Liver (tissue), 3 donors: Measurements from ENCODE around the gene QSOX1.

Experiments used
- EGR1 ChIP-seq, 2 donors: IDR thresholded peaks; 2 replicates each; pipeline ENCODE4 v1.6.1; 2016 to 2018; ENCODE audit warnings: antibody characterized with exemption in 2 of 2, low read depth in 2 of 2
- GABPA ChIP-seq, 2 donors: IDR thresholded peaks in 1 of 2; conservative IDR thresholded peaks in 1 of 2; 2 replicates each; pipeline ENCODE4 v1.6.1; 2016; ENCODE audit warnings: antibody characterized with exemption in 2 of 2, mild to moderate bottlenecking in 1 of 2, moderate library complexity in 1 of 2
- JUND ChIP-seq, 2 donors: IDR thresholded peaks; 2 replicates each; pipeline ENCODE4 v1.6.1; 2016; ENCODE audit warnings: antibody characterized with exemption in 2 of 2
- RXRA ChIP-seq, 2 donors: IDR thresholded peaks; 2 replicates each; pipeline ENCODE4 v1.6.1; 2017 to 2018; ENCODE audit warnings: antibody characterized with exemption in 2 of 2, mild to moderate bottlenecking in 1 of 2
- SP1 ChIP-seq: IDR thresholded peaks from 2 replicates; pipeline ENCODE4 v1.6.1; 2018; ENCODE audit warnings: antibody characterized with exemption, mild to moderate bottlenecking
- TAF1 ChIP-seq: conservative IDR thresholded peaks from 2 replicates; pipeline ENCODE4 v1.6.1; 2016; ENCODE audit warnings: antibody characterized with exemption, mild to moderate bottlenecking
- ZBTB33 ChIP-seq: IDR thresholded peaks from 2 replicates; pipeline ENCODE4 v1.6.1; 2016; ENCODE audit warnings: antibody characterized with exemption
- TF ChIP-seq, protein P1 (sequence below): fragments of 150-350 bp; IDR thresholded peaks from 2 replicates; pipeline ENCODE4 v1.5.1; 2017; ENCODE audit warnings: improper control_type of control experiment, low read depth, low read length; ENCODE audit not compliant: missing input control
- TF ChIP-seq, protein P2 (sequence below): IDR thresholded peaks from 2 replicates; pipeline ENCODE4 v1.6.1; 2016; ENCODE audit warnings: antibody characterized with exemption
- TF ChIP-seq, protein P3 (sequence below): IDR thresholded peaks from 2 replicates; pipeline ENCODE4 v1.6.1; 2016; ENCODE audit warnings: antibody characterized with exemption, mild to moderate bottlenecking
- donor health status: healthy.
- donor health status: healthy.

- TF ChIP-seq, protein P1, sequence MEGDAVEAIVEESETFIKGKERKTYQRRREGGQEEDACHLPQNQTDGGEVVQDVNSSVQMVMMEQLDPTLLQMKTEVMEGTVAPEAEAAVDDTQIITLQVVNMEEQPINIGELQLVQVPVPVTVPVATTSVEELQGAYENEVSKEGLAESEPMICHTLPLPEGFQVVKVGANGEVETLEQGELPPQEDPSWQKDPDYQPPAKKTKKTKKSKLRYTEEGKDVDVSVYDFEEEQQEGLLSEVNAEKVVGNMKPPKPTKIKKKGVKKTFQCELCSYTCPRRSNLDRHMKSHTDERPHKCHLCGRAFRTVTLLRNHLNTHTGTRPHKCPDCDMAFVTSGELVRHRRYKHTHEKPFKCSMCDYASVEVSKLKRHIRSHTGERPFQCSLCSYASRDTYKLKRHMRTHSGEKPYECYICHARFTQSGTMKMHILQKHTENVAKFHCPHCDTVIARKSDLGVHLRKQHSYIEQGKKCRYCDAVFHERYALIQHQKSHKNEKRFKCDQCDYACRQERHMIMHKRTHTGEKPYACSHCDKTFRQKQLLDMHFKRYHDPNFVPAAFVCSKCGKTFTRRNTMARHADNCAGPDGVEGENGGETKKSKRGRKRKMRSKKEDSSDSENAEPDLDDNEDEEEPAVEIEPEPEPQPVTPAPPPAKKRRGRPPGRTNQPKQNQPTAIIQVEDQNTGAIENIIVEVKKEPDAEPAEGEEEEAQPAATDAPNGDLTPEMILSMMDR = no peak
- TF ChIP-seq EGR1 (IDR thresholded peaks at IDR 0.05; ENCODE audit: low read depth in 2 of 2) = no peak
- TF ChIP-seq GABPA (IDR thresholded peaks at IDR 0.05 in 1 of 2, conservative IDR thresholded peaks at IDR 0.05 in 1 of 2) = no peak
- no peak for TF ChIP-seq SP1
- no peak for TF ChIP-seq ZBTB33
- TF ChIP-seq, protein P2, sequence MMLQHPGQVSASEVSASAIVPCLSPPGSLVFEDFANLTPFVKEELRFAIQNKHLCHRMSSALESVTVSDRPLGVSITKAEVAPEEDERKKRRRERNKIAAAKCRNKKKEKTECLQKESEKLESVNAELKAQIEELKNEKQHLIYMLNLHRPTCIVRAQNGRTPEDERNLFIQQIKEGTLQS = no peak
- no peak for TF ChIP-seq TAF1
- TF ChIP-seq JUND (IDR thresholded peaks at IDR 0.05) = no peak
- TF ChIP-seq, protein P3, sequence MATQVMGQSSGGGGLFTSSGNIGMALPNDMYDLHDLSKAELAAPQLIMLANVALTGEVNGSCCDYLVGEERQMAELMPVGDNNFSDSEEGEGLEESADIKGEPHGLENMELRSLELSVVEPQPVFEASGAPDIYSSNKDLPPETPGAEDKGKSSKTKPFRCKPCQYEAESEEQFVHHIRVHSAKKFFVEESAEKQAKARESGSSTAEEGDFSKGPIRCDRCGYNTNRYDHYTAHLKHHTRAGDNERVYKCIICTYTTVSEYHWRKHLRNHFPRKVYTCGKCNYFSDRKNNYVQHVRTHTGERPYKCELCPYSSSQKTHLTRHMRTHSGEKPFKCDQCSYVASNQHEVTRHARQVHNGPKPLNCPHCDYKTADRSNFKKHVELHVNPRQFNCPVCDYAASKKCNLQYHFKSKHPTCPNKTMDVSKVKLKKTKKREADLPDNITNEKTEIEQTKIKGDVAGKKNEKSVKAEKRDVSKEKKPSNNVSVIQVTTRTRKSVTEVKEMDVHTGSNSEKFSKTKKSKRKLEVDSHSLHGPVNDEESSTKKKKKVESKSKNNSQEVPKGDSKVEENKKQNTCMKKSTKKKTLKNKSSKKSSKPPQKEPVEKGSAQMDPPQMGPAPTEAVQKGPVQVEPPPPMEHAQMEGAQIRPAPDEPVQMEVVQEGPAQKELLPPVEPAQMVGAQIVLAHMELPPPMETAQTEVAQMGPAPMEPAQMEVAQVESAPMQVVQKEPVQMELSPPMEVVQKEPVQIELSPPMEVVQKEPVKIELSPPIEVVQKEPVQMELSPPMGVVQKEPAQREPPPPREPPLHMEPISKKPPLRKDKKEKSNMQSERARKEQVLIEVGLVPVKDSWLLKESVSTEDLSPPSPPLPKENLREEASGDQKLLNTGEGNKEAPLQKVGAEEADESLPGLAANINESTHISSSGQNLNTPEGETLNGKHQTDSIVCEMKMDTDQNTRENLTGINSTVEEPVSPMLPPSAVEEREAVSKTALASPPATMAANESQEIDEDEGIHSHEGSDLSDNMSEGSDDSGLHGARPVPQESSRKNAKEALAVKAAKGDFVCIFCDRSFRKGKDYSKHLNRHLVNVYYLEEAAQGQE = no peak
- no peak for TF ChIP-seq RXRA (IDR thresholded peaks at IDR 0.05)
These were observed 82.2 kb downstream of the QSOX1 start for GRCh38 chr1:180236698-180237509.
